ENCODE measurements around the gene TMOD3. TPM values are rescaled to one million over a fixed set of nuclear protein-coding genes. Genes with fewer than 3 reads are reported as not detected.

Gene TMOD3
- total RNA-seq, 1 donor from 2014 or later = 29.2 TPM

DNA sequence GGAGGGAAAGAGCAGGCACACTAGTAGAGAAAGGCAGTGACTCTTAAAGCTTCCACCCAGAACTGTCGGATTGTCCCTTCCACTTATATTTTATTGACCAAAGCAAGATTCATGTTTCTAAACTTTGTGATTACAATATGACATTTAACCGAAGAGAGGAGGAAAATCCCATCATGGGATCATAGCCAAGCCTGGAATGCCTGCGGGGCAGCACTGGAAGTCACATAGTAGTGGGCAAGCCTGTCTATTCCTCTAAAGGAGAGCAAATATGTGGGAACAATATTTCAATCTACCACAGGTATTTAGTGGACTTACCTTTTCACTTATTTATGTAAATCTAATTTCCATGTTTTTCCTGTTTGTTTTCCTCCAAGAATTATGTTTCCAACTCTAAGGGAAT is 3.8 kb upstream of the TMOD3 start:
- no peak for DNase-seq
- Mint-ChIP-seq H3K9me3 (ENCODE audit: unreplicated experiment) (peaks cover 5% of the 10 kb centered on the region), H3K4me3 (ENCODE audit: unreplicated experiment) (no peak overlapping the region), H3K27ac (ENCODE audit: unreplicated experiment) (no peak overlapping the region), H3K27me3 (ENCODE audit: unreplicated experiment) (peaks cover 2% of the 10 kb centered on the region), H3K36me3 (ENCODE audit: unreplicated experiment) (peaks cover 10% of the 10 kb centered on the region), H3K4me1 (ENCODE audit: low read depth, unreplicated experiment) (no peaks in the 10 kb centered on the region)
- TF ChIP-seq, protein P1, sequence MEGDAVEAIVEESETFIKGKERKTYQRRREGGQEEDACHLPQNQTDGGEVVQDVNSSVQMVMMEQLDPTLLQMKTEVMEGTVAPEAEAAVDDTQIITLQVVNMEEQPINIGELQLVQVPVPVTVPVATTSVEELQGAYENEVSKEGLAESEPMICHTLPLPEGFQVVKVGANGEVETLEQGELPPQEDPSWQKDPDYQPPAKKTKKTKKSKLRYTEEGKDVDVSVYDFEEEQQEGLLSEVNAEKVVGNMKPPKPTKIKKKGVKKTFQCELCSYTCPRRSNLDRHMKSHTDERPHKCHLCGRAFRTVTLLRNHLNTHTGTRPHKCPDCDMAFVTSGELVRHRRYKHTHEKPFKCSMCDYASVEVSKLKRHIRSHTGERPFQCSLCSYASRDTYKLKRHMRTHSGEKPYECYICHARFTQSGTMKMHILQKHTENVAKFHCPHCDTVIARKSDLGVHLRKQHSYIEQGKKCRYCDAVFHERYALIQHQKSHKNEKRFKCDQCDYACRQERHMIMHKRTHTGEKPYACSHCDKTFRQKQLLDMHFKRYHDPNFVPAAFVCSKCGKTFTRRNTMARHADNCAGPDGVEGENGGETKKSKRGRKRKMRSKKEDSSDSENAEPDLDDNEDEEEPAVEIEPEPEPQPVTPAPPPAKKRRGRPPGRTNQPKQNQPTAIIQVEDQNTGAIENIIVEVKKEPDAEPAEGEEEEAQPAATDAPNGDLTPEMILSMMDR (IDR thresholded peaks at IDR 0.05; ENCODE audit: partially characterized antibody, unreplicated experiment) = no peak

DNA sequence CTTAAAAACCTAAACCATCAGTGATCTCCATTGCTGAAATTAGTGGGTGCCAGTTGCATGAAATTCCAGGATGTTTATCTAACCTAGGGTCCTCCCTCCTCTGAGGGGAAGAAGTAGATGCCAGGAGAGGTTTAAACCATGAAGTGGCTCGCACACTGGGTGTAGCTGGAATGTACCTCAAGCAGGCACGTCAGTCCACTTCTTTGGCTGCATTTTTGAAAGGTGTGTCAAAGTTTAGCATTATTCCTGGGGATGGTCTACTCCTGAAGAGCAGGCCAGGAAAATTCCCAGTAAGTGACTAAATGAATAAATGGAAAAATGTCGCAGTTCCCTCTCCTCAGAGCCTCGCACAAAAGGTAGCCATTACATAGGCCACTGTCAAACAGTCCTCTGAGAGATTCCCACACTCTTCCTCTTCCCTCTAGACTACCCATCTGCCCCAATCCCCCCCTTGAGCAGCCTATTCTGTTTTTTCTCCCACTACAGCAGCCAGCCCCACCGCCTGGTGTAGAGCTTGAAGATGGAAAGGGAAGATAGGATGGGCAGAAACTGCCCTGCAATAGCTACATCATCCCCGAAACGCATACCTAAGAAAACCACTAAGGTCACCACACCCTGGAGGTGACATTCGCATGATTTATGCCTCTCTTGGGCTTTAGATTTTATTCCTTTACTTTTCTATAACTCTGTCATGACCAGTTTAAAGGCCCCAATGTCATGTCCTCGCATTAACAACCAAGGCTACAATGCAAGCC is 655 bp upstream of the TMOD3 start:
- TF ChIP-seq, protein P1 (IDR thresholded peaks at IDR 0.05; ENCODE audit: partially characterized antibody, unreplicated experiment) = no peak
- H3K27ac Mint-ChIP-seq (ENCODE audit: unreplicated experiment) = no peak overlapping the region

DNA sequence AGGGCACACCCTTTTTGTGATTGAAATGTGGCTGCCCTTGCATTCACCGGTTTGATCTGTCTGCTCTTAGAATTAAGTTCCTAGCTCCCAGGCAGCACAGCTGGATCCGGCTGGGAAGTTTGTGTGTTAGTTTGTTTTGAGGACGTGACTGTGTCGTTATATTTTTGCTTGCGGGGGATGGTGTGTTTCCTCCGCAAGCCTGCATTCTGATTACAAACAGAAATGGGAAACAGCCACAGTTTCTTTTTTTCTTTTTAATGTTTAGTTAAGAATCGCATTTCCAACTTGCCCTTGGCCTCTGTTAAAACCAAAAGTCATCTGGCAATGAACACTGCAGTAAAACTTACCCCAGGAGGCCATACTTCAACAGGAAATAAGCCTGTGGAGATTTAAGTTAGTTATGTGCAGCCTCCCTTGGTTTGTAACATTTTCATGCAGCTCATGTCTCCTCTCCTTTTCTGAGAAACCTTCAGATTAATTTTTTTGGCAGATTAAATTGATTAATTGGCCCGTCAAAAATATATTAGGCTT is 888 bp downstream of the TMOD3 start:
- Mint-ChIP-seq H3K4me3 (ENCODE audit: unreplicated experiment) (peak overlapping the region; percentile 93), H3K9me3 (ENCODE audit: unreplicated experiment) (peaks cover 2% of the 10 kb centered on the region), H3K27me3 (ENCODE audit: unreplicated experiment) (peaks cover 4% of the 10 kb centered on the region), H3K27ac (ENCODE audit: unreplicated experiment) (peak overlapping the region; percentile 7), H3K36me3 (ENCODE audit: unreplicated experiment) (no peaks in the 10 kb centered on the region), H3K4me1 (ENCODE audit: low read depth, unreplicated experiment) (peaks cover 5% of the 10 kb centered on the region)
- TF ChIP-seq, protein P1 (IDR thresholded peaks at IDR 0.05; ENCODE audit: partially characterized antibody, unreplicated experiment) = no peak
- DNase-seq = no peak

More for the DNA sequence above, 655 bp upstream of the TMOD3 start:
- DNase-seq = no peak
- Mint-ChIP-seq H3K9me3 (ENCODE audit: unreplicated experiment) (peaks cover 3% of the 10 kb centered on the region), H3K27me3 (ENCODE audit: unreplicated experiment) (peaks cover 4% of the 10 kb centered on the region), H3K4me1 (ENCODE audit: low read depth, unreplicated experiment) (peaks cover 5% of the 10 kb centered on the region), H3K4me3 (ENCODE audit: unreplicated experiment) (peak overlapping the region; percentile 85), H3K36me3 (ENCODE audit: unreplicated experiment) (no peaks in the 10 kb centered on the region)

DNA sequence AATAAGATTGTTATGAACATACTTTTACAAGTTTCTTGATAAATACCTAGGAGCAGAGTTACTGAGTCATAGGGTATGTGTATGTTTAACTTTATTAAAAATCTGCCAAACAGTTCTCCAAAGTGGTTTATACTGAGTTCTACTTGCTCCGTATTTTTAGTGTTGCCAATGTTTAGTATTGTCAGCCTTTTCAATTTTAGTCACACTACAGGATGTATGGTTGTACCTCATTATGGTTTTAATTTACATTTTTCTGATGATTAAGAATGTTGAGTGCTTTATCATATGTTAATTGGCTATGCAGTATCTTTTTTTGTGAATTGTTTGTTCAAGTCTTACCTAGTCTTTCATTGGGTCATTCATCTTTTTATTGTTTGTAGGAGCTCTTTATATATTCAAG is 4.3 kb downstream of the TMOD3 start:
- no peak for DNase-seq
- no peaks in the 10 kb centered on the region for H3K9me3 Mint-ChIP-seq (ENCODE audit: unreplicated experiment)
- H3K4me1 Mint-ChIP-seq (ENCODE audit: low read depth, unreplicated experiment) = peaks cover 11% of the 10 kb centered on the region
- no peak overlapping the region for H3K27ac Mint-ChIP-seq (ENCODE audit: unreplicated experiment)
- TF ChIP-seq, protein P1 (IDR thresholded peaks at IDR 0.05; ENCODE audit: partially characterized antibody, unreplicated experiment) = no peak
- no peaks in the 10 kb centered on the region for H3K36me3 Mint-ChIP-seq (ENCODE audit: unreplicated experiment)
- H3K27me3 Mint-ChIP-seq (ENCODE audit: unreplicated experiment) = peaks cover 2% of the 10 kb centered on the region
- no peak overlapping the region for H3K4me3 Mint-ChIP-seq (ENCODE audit: unreplicated experiment)

DNA sequence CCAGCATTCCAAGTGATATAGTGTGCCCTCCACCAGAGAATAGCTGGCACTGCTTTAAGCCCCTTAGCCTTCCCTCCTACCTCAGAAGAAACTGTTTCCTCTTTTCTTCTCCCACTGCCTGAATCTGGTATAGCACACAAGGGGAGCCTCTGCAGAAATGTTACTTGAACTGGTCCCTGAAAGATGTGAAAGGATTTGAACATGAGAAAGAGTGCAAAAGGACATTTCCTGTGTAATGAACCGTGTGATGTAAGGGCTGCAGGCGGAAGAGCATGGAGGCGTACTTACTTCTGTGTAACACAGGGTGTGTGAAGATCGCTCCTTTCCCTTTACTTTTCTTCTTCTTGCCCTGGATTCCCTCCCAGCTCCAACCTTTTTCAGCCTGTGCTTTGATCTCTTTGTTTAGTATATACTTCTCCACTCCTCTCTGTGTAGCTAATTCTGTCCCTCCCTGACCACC is 8.4 kb downstream of the TMOD3 start:
- H3K27me3 Mint-ChIP-seq (ENCODE audit: unreplicated experiment) = no peaks in the 10 kb centered on the region
- DNase-seq = no peak
- no peaks in the 10 kb centered on the region for H3K9me3 Mint-ChIP-seq (ENCODE audit: unreplicated experiment)
- H3K36me3 Mint-ChIP-seq (ENCODE audit: unreplicated experiment) = no peaks in the 10 kb centered on the region
- no peak overlapping the region for H3K27ac Mint-ChIP-seq (ENCODE audit: unreplicated experiment)
- peaks cover 6% of the 10 kb centered on the region for H3K4me1 Mint-ChIP-seq (ENCODE audit: low read depth, unreplicated experiment)
- TF ChIP-seq, protein P1 (IDR thresholded peaks at IDR 0.05; ENCODE audit: partially characterized antibody, unreplicated experiment) = no peak
- no peak overlapping the region for H3K4me3 Mint-ChIP-seq (ENCODE audit: unreplicated experiment)
